Effector memory CD8-positive, alpha-beta T cell (primary cell): ENCODE data around the gene GADD45A.
A peak's percentile ranks its signal among the peaks of the same experiment; 100 is the strongest.
"Not testable (repeated sequence)": the region's sequence is repeated elsewhere in the genome, so short reads cannot be mapped to it uniquely, and the experiment has no call there.

Source experiments
- ATAC-seq: fragments of 150-1000 bp; cut with Tn5 transposase; replicated peaks from 2 replicates; pipeline ENCODE4 v1.10.0; 2021; ENCODE audit warnings: mild to moderate bottlenecking, moderate library complexity
- DNase-seq, 3 experiments: peaks; one replicate each; pipeline ENCODE4 v3.0.0; 2021
- H3K27ac Mint-ChIP-seq, 2 donors: one replicate each; pipeline ENCODE4 v1.8.0; 2022; ENCODE audit warnings: mild to moderate bottlenecking in 2 of 2, mixed read lengths in 2 of 2, moderate library complexity in 2 of 2
- H3K27me3 Mint-ChIP-seq, 2 donors: one replicate each; pipeline ENCODE4 v1.8.0; 2022; ENCODE audit warnings: mixed read lengths in 2 of 2
- H3K36me3 Mint-ChIP-seq: one replicate; pipeline ENCODE4 v1.8.0; 2022; ENCODE audit warnings: mild to moderate bottlenecking, moderate library complexity, mixed read lengths; ENCODE audit not compliant: insufficient read depth
- H3K4me1 Mint-ChIP-seq, 2 donors: one replicate each; pipeline ENCODE4 v1.8.0; 2022; ENCODE audit warnings: low read depth in 2 of 2, mixed read lengths in 2 of 2
- H3K4me3 Mint-ChIP-seq, 2 donors: one replicate each; pipeline ENCODE4 v1.8.0; 2022; ENCODE audit warnings: mild to moderate bottlenecking in 2 of 2, mixed read lengths in 2 of 2, moderate library complexity in 2 of 2
- H3K9me3 Mint-ChIP-seq, 2 donors: one replicate each; pipeline ENCODE4 v1.8.0; 2022; ENCODE audit warnings: mixed read lengths in 2 of 2

Gene GADD45A

GRCh38 chr1:67652800-67653199 is 32.2 kb upstream of the GADD45A start:
- Mint-ChIP-seq H3K4me3 (no peak overlapping the region), H3K36me3 (no peaks in the 10 kb centered on the region)

GRCh38 chr1:67653304-67653703 is 31.7 kb upstream of the GADD45A start:
- Mint-ChIP-seq H3K9me3 (no peaks in the 10 kb centered on the region), H3K36me3 (no peaks in the 10 kb centered on the region), H3K4me3 (no peak overlapping the region), H3K4me1 (no peaks in the 10 kb centered on the region), H3K27me3 (peaks cover 3 to 20% of the 10 kb centered on the region in 2 donors), H3K27ac (no peak overlapping the region)
- DNase-seq (no peak), ATAC-seq (no peak)

More at GRCh38 chr1:67652800-67653199, 32.2 kb upstream of the GADD45A start:
- Mint-ChIP-seq H3K4me1 (no peaks in the 10 kb centered on the region), H3K9me3 (no peaks in the 10 kb centered on the region), H3K27ac (no peak overlapping the region), H3K27me3 (peaks cover 0 to 15% of the 10 kb centered on the region in 2 donors)
- DNase-seq (no peak), ATAC-seq (no peak)

GRCh38 chr1:67655581-67655980 is 29.4 kb upstream of the GADD45A start:
- Mint-ChIP-seq H3K9me3 (no peaks in the 10 kb centered on the region), H3K4me1 (no peaks in the 10 kb centered on the region), H3K4me3 (no peak overlapping the region), H3K27me3 (peaks cover 26 to 40% of the 10 kb centered on the region in 2 donors), H3K27ac (no peak overlapping the region), H3K36me3 (no peaks in the 10 kb centered on the region)
- DNase-seq (no peak), ATAC-seq (no peak)

- H3K27me3 Mint-ChIP-seq = peaks cover 42 to 48% of the 10 kb centered on the region in 2 donors
- not testable (repeated sequence) for H3K9me3 Mint-ChIP-seq
These were observed 27.8 kb upstream of the GADD45A start for GRCh38 chr1:67657152-67657551.

GRCh38 chr1:67659229-67659628 is 25.8 kb upstream of the GADD45A start:
- Mint-ChIP-seq H3K4me1 (no peaks in the 10 kb centered on the region), H3K27me3 (peaks cover 52 to 55% of the 10 kb centered on the region in 2 donors), H3K4me3 (no peak overlapping the region), H3K9me3 (no peaks in the 10 kb centered on the region), H3K27ac (no peak overlapping the region), H3K36me3 (no peaks in the 10 kb centered on the region)
- DNase-seq (no peak), ATAC-seq (no peak)

More at GRCh38 chr1:67657152-67657551, 27.8 kb upstream of the GADD45A start:
- not testable (repeated sequence) for H3K27ac Mint-ChIP-seq, DNase-seq, H3K4me1 Mint-ChIP-seq, H3K36me3 Mint-ChIP-seq, ATAC-seq, H3K4me3 Mint-ChIP-seq

- no peaks in the 10 kb centered on the region for H3K4me1 Mint-ChIP-seq
These were observed 22.1 kb upstream of the GADD45A start for GRCh38 chr1:67662884-67663283.

GRCh38 chr1:67664048-67664447 is 21.0 kb upstream of the GADD45A start:
- Mint-ChIP-seq H3K27ac (no peak overlapping the region), H3K27me3 (peaks cover 66% of the 10 kb centered on the region in 2 donors), H3K4me1 (no peaks in the 10 kb centered on the region), H3K4me3 (no peak overlapping the region), H3K9me3 (no peaks in the 10 kb centered on the region), H3K36me3 (no peaks in the 10 kb centered on the region)
- ATAC-seq = no peak
- DNase-seq = no peak

More at GRCh38 chr1:67662884-67663283, 22.1 kb upstream of the GADD45A start:
- no peak for ATAC-seq
- Mint-ChIP-seq H3K36me3 (no peaks in the 10 kb centered on the region), H3K9me3 (no peaks in the 10 kb centered on the region), H3K27me3 (peaks cover 64 to 65% of the 10 kb centered on the region in 2 donors), H3K27ac (no peak overlapping the region), H3K4me3 (no peak overlapping the region)
- no peak for DNase-seq

- peaks cover 54 to 56% of the 10 kb centered on the region in 2 donors for H3K27me3 Mint-ChIP-seq
- H3K4me3 Mint-ChIP-seq, ATAC-seq, H3K9me3 Mint-ChIP-seq, H3K4me1 Mint-ChIP-seq, H3K27ac Mint-ChIP-seq, DNase-seq, H3K36me3 Mint-ChIP-seq: not testable (repeated sequence)
These were observed 19.7 kb upstream of the GADD45A start for GRCh38 chr1:67665307-67665706.

- no peak overlapping the region for H3K4me3 Mint-ChIP-seq
- no peaks in the 10 kb centered on the region for H3K9me3 Mint-ChIP-seq
- H3K27ac Mint-ChIP-seq = no peak overlapping the region
- H3K27me3 Mint-ChIP-seq = peaks cover 54% of the 10 kb centered on the region in 2 donors
- no peaks in the 10 kb centered on the region for H3K4me1 Mint-ChIP-seq
- ATAC-seq (no peak), DNase-seq (no peak)
- H3K36me3 Mint-ChIP-seq = no peaks in the 10 kb centered on the region
These were observed 18.4 kb upstream of the GADD45A start for GRCh38 chr1:67666636-67667035.

- no peaks in the 10 kb centered on the region for H3K36me3 Mint-ChIP-seq
- H3K4me1 Mint-ChIP-seq = no peaks in the 10 kb centered on the region
- H3K4me3 Mint-ChIP-seq = no peak overlapping the region
- ATAC-seq (no peak), DNase-seq (no peak)
- H3K27me3 Mint-ChIP-seq = peaks cover 38 to 52% of the 10 kb centered on the region in 2 donors
- H3K27ac Mint-ChIP-seq = no peak overlapping the region
- no peaks in the 10 kb centered on the region for H3K9me3 Mint-ChIP-seq
These were observed 16.3 kb upstream of the GADD45A start for GRCh38 chr1:67668660-67669059.

- H3K27me3 Mint-ChIP-seq = peaks cover 31 to 43% of the 10 kb centered on the region in 2 donors
- no peaks in the 10 kb centered on the region for H3K9me3 Mint-ChIP-seq
- ATAC-seq (no peak), DNase-seq (no peak)
- peaks cover 6% of the 10 kb centered on the region in 2 donors for H3K4me1 Mint-ChIP-seq
- no peak overlapping the region for H3K27ac Mint-ChIP-seq
- no peaks in the 10 kb centered on the region for H3K36me3 Mint-ChIP-seq
- no peak overlapping the region for H3K4me3 Mint-ChIP-seq
These were observed 12.7 kb upstream of the GADD45A start for GRCh38 chr1:67672260-67672803.

GRCh38 chr1:67673468-67674201 is 11.4 kb upstream of the GADD45A start:
- ATAC-seq (no peak), DNase-seq (no peak)
- H3K4me1 Mint-ChIP-seq = peaks cover 6% of the 10 kb centered on the region in 2 donors
- H3K9me3 Mint-ChIP-seq = no peaks in the 10 kb centered on the region
- H3K27ac Mint-ChIP-seq = peak overlapping the region in 1 of 2 donors; percentile 50
- peaks cover 18 to 30% of the 10 kb centered on the region in 2 donors for H3K27me3 Mint-ChIP-seq
- no peak overlapping the region for H3K4me3 Mint-ChIP-seq
- no peaks in the 10 kb centered on the region for H3K36me3 Mint-ChIP-seq

- DNase-seq (peak in 1 of 3 experiments; percentile 2), ATAC-seq (peak; percentile 77)
- peaks cover 6% of the 10 kb centered on the region in 2 donors for H3K4me1 Mint-ChIP-seq
- no peaks in the 10 kb centered on the region for H3K9me3 Mint-ChIP-seq
- H3K4me3 Mint-ChIP-seq = no peak overlapping the region
- H3K36me3 Mint-ChIP-seq = no peaks in the 10 kb centered on the region
- peaks cover 12 to 25% of the 10 kb centered on the region in 2 donors for H3K27me3 Mint-ChIP-seq
- H3K27ac Mint-ChIP-seq = peak overlapping the region in 1 of 2 donors; percentile 50
These were observed 10.6 kb upstream of the GADD45A start for GRCh38 chr1:67674260-67675011.
